NCI-H82 treated with DMSO at 0.1 percent for 48 hours (cell line): ENCODE results near the gene GSS.

Experiments
- DNase-seq: peaks from one replicate; lab custom pipeline; 2025; ENCODE audit not compliant: unreplicated experiment; lab: John Stamatoyannopoulos, UW

Gene GSS

GRCh38 chr20:34979366-34980153 is 24.0 kb upstream of the GSS start:
- no peak for DNase-seq

- no peak for DNase-seq
Measured at GRCh38 chr20:34978092-34978744, 22.6 kb upstream of the GSS start.

GRCh38 chr20:34977365-34978091 is 21.9 kb upstream of the GSS start:
- DNase-seq, result no peak

- no peak for DNase-seq
Measured at GRCh38 chr20:34976286-34976685, 20.7 kb upstream of the GSS start.

- no peak for DNase-seq
Measured at GRCh38 chr20:34974246-34974645, 18.6 kb upstream of the GSS start.

GRCh38 chr20:34971561-34972235 is 16.1 kb upstream of the GSS start:
- DNase-seq, result no peak

GRCh38 chr20:34970846-34971560 is 15.4 kb upstream of the GSS start:
- no peak for DNase-seq

GRCh38 chr20:34970193-34970840 is 14.7 kb upstream of the GSS start:
- no peak for DNase-seq

- no peak for DNase-seq
Measured at GRCh38 chr20:34968042-34968775, 12.6 kb upstream of the GSS start.

- DNase-seq, result no peak
Measured at GRCh38 chr20:34967421-34967820, 11.8 kb upstream of the GSS start.

GRCh38 chr20:34965051-34965450 is 9.4 kb upstream of the GSS start:
- DNase-seq, result no peak

GRCh38 chr20:34964486-34964885 is 8.9 kb upstream of the GSS start:
- DNase-seq, result no peak

GRCh38 chr20:34956751-34957472 is 1.3 kb upstream of the GSS start:
- no peak for DNase-seq

GRCh38 chr20:34956041-34956458 is 444 bp upstream of the GSS start:
- DNase-seq, result no peak

- DNase-seq, result no peak
Measured at GRCh38 chr20:34954904-34955230, 739 bp downstream of the GSS start.

GRCh38 chr20:34953960-34954359 is 1.6 kb downstream of the GSS start:
- no peak for DNase-seq

GRCh38 chr20:34952671-34953070 is 2.9 kb downstream of the GSS start:
- DNase-seq, result no peak

- no peak for DNase-seq
Measured at GRCh38 chr20:34951652-34952051, 4.0 kb downstream of the GSS start.

GRCh38 chr20:34951252-34951651 is 4.4 kb downstream of the GSS start:
- no peak for DNase-seq
